Neutrophil (primary cell): ENCODE data around the gene TPI1.

Experiments
- H3K27ac ChIP-seq: fragments of 200-600 bp; sonication (generic); 2 replicates; pipeline ENCODE4 v1.5.1; 2016; ENCODE audit warnings: mild to moderate bottlenecking, moderate library complexity
- H3K27me3 ChIP-seq: fragments of 200-600 bp; sonication (generic); 2 replicates; pipeline ENCODE4 v1.6.0; 2016; ENCODE audit warnings: mild to moderate bottlenecking
- H3K36me3 ChIP-seq: fragments of 200-600 bp; sonication (generic); 2 replicates; pipeline ENCODE4 v1.5.1; 2017
- H3K4me1 ChIP-seq, 2 experiments: fragments of 200-600 bp in 1 of 2; sonication (generic) in 1 of 2; 1 replicate in 1 of 2; 2 replicates in 1 of 2; pipeline versions ENCODE4 v1.5.1 to v1.6.1; 2013 to 2016; ENCODE audit warnings: low read depth in 1 of 2, low read length in 1 of 2, mild to moderate bottlenecking in 1 of 2, moderate library complexity in 1 of 2; ENCODE audit not compliant: control insufficient read depth in 1 of 2, insufficient read depth in 1 of 2
- H3K4me3 ChIP-seq, 2 experiments: fragments of 200-600 bp in 1 of 2; sonication (generic) in 1 of 2; 1 replicate in 1 of 2; 2 replicates in 1 of 2; pipeline ENCODE4 v1.5.1; 2013 to 2016; ENCODE audit warnings: low read depth in 1 of 2, low read length in 1 of 2, mild to moderate bottlenecking in 1 of 2, moderate library complexity in 1 of 2
- H3K9me3 ChIP-seq: fragments of 200-600 bp; sonication (generic); 2 replicates; pipeline ENCODE4 v1.5.1; 2016
- CTCF ChIP-seq: fragments of 200-600 bp; sonication (generic); IDR thresholded peaks from 2 replicates; pipeline ENCODE4 v1.5.1; 2016; ENCODE audit warnings: antibody characterized with exemption

The TPI1 gene

GRCh38 chr12:6824085-6824775 lies 43.1 kb upstream of the TPI1 start:
- H3K36me3 ChIP-seq = no peaks in the 10 kb centered on the region
- H3K4me3 ChIP-seq = no peak overlapping the region
- no peak overlapping the region for H3K27ac ChIP-seq
- TF ChIP-seq CTCF = no peak
- H3K4me1 ChIP-seq = peaks cover 30 to 33% of the 10 kb centered on the region in 2 experiments
- peaks cover 77% of the 10 kb centered on the region for H3K27me3 ChIP-seq
- H3K9me3 ChIP-seq = no peaks in the 10 kb centered on the region

- Histone ChIP-seq H3K36me3 (no peaks in the 10 kb centered on the region), H3K27me3 (peaks cover 84% of the 10 kb centered on the region), H3K9me3 (no peaks in the 10 kb centered on the region)
Observed at GRCh38 chr12:6824901-6825381, 42.4 kb upstream of the TPI1 start.

GRCh38 chr12:6825398-6826124 lies 41.8 kb upstream of the TPI1 start:
- no peaks in the 10 kb centered on the region for H3K9me3 ChIP-seq
- H3K36me3 ChIP-seq = no peaks in the 10 kb centered on the region
- H3K4me3 ChIP-seq = no peak overlapping the region
- H3K4me1 ChIP-seq = peaks cover 33 to 37% of the 10 kb centered on the region in 2 experiments
- no peak overlapping the region for H3K27ac ChIP-seq
- H3K27me3 ChIP-seq = peaks cover 90% of the 10 kb centered on the region
- TF ChIP-seq CTCF = peak; percentile 89

More at GRCh38 chr12:6824901-6825381, 42.4 kb upstream of the TPI1 start:
- Histone ChIP-seq H3K4me3 (no peak overlapping the region), H3K4me1 (peaks cover 33 to 37% of the 10 kb centered on the region in 2 experiments), H3K27ac (no peak overlapping the region)
- no peak for TF ChIP-seq CTCF

GRCh38 chr12:6826125-6826733 lies 41.1 kb upstream of the TPI1 start:
- Histone ChIP-seq H3K4me3 (no peak overlapping the region), H3K27ac (no peak overlapping the region), H3K9me3 (no peaks in the 10 kb centered on the region), H3K36me3 (no peaks in the 10 kb centered on the region), H3K27me3 (peaks cover 94% of the 10 kb centered on the region), H3K4me1 (peaks cover 29 to 32% of the 10 kb centered on the region in 2 experiments)
- TF ChIP-seq CTCF = no peak

- no peaks in the 10 kb centered on the region for H3K9me3 ChIP-seq
- no peaks in the 10 kb centered on the region for H3K36me3 ChIP-seq
- no peak overlapping the region for H3K27ac ChIP-seq
- peaks cover 87% of the 10 kb centered on the region for H3K27me3 ChIP-seq
- H3K4me3 ChIP-seq = no peak overlapping the region
- TF ChIP-seq CTCF = no peak
- peaks cover 26% of the 10 kb centered on the region in 2 experiments for H3K4me1 ChIP-seq
Observed at GRCh38 chr12:6826734-6827436, 40.4 kb upstream of the TPI1 start.
